Duodenal mucosa (tissue), 2 donors: ENCODE results near the gene RANBP1.

Experiments used
- H3K27ac ChIP-seq: one replicate; pipeline ENCODE4 v1.7.0; 2013; ENCODE audit warnings: low read depth, low read length
- H3K27me3 ChIP-seq, 2 donors: one replicate each; pipeline ENCODE4 v1.7.0; 2013; ENCODE audit warnings: low read length in 2 of 2, control low read depth in 1 of 2; ENCODE audit not compliant: insufficient read depth in 2 of 2, control insufficient read depth in 1 of 2
- H3K36me3 ChIP-seq, 2 donors: one replicate each; pipeline ENCODE4 v1.7.0; 2013; ENCODE audit warnings: low read length in 2 of 2, control low read depth in 1 of 2; ENCODE audit not compliant: insufficient read depth in 2 of 2, control insufficient read depth in 1 of 2
- H3K4me1 ChIP-seq, 2 donors: one replicate each; pipeline ENCODE4 v1.7.0; 2013; ENCODE audit warnings: low read length in 2 of 2, control low read depth in 1 of 2; ENCODE audit not compliant: insufficient read depth in 2 of 2, control insufficient read depth in 1 of 2
- H3K4me3 ChIP-seq, 2 donors: one replicate each; pipeline ENCODE4 v1.7.0; 2013; ENCODE audit warnings: low read length in 2 of 2, low read depth in 1 of 2
- H3K9ac ChIP-seq, 2 donors: one replicate each; pipeline ENCODE4 v1.7.0; 2013; ENCODE audit warnings: low read length in 2 of 2, low read depth in 1 of 2
- H3K9me3 ChIP-seq, 2 donors: one replicate each; pipeline ENCODE4 v1.7.0; 2013; ENCODE audit warnings: low read length in 2 of 2, control low read depth in 1 of 2; ENCODE audit not compliant: control insufficient read depth in 1 of 2

Gene RANBP1

GRCh38 chr22:20165421-20165820, 49.5 kb downstream of the RANBP1 start:
- Histone ChIP-seq H3K36me3 (no peaks in the 10 kb centered on the region), H3K27ac (no peak overlapping the region), H3K9ac (no peak overlapping the region), H3K4me3 (no peak overlapping the region), H3K27me3 (no peaks in the 10 kb centered on the region), H3K9me3 (no peaks in the 10 kb centered on the region), H3K4me1 (no peaks in the 10 kb centered on the region)

- Histone ChIP-seq H3K36me3 (no peaks in the 10 kb centered on the region), H3K9ac (no peak overlapping the region), H3K4me3 (no peak overlapping the region), H3K4me1 (no peaks in the 10 kb centered on the region), H3K27ac (no peak overlapping the region), H3K9me3 (no peaks in the 10 kb centered on the region), H3K27me3 (no peaks in the 10 kb centered on the region)
Measured at GRCh38 chr22:20165913-20166312, 50.0 kb downstream of the RANBP1 start.

DNA sequence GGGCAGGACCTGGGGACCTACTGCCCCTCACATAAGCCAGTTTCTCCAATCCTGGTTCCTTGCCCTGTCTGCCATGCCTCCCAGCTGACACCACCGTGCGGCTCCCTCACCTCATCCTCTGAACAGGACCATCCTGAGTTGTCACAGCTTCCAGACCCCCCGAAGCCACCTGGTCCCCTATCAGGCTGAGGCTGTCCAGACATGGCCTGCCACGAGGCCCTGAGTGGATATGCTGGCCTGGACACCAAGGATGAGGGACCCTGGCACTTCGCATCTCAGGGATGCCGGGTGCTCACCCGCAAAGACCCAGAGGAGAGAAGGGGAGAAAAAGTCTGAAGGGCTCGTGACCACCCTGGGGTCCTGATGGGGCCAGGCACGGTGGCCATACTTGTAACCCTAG, 50.8 kb downstream of the RANBP1 start:
- Histone ChIP-seq H3K9me3 (no peaks in the 10 kb centered on the region), H3K4me3 (no peak overlapping the region), H3K9ac (no peak overlapping the region), H3K27me3 (no peaks in the 10 kb centered on the region), H3K4me1 (no peaks in the 10 kb centered on the region), H3K27ac (no peak overlapping the region), H3K36me3 (no peaks in the 10 kb centered on the region)

DNA sequence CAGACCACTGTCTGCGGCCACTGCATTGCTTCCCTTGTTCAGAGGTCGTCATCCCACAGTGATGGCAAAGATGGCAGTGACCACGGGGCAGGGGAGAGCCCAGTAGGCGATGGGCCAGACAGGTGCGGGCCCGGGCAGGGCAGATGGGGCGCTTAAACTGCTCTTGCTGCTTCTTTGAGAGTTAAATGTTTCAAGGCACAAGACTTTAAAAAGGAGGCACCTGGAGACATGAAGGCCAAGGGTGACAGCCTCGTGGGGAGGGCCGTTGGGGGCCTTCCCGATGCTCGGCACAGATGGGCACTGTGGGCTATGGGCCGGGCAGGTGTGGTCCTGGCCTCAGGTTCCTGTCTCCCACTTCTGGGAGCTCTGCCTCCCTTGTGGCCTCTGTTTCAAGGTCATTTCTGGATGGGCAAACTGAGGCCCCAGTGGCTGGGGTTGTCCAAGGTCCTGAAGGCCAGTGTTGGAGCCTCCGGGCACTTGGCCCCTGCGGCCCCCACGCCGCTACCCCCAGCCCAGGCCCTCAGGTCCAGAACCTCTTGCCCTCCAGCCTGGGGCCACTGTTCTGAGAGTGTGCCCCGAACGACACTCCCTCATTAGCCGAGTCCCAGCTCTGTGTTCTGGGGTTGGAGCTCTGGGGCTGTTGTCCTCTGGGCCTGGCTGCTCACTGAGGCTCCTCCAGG, 51.9 kb downstream of the RANBP1 start:
- H3K9ac ChIP-seq: no peak overlapping the region
- no peaks in the 10 kb centered on the region for H3K9me3 ChIP-seq
- no peaks in the 10 kb centered on the region for H3K27me3 ChIP-seq
- H3K36me3 ChIP-seq: no peaks in the 10 kb centered on the region
- H3K4me1 ChIP-seq: no peaks in the 10 kb centered on the region
- no peak overlapping the region for H3K27ac ChIP-seq
- no peak overlapping the region for H3K4me3 ChIP-seq

DNA sequence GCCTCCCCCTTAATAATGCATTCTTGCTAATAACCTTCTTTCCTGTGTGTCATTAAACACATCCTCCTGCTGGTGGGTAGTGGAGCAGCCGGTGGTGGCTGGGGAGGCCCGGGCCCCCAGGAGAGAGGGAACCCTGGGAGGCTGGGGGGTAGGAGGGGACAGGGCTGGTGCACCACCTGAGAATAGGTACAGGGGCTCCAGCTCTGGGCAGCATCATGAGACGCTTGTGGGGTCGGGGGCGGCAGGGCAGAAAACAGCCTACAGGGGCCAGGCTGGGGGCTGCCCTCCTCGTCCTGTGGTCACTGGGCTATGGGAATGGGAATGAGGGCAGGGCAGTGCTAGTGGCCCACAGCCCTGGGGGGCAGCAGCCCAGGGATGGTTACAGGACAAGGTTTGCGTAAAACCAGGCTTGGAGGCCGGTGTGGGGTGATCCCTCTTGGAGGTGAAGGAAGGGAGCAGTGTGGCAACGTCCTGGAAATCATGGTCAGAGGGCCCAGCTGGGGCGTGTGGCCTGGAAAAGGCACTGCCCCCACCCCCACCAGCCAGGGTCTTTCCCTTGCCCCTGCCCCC, 53.4 kb downstream of the RANBP1 start:
- H3K4me1 ChIP-seq: no peaks in the 10 kb centered on the region
- H3K9me3 ChIP-seq: no peaks in the 10 kb centered on the region
- H3K27ac ChIP-seq: no peak overlapping the region
- no peaks in the 10 kb centered on the region for H3K36me3 ChIP-seq
- H3K9ac ChIP-seq: no peak overlapping the region
- no peak overlapping the region for H3K4me3 ChIP-seq
- no peaks in the 10 kb centered on the region for H3K27me3 ChIP-seq

DNA sequence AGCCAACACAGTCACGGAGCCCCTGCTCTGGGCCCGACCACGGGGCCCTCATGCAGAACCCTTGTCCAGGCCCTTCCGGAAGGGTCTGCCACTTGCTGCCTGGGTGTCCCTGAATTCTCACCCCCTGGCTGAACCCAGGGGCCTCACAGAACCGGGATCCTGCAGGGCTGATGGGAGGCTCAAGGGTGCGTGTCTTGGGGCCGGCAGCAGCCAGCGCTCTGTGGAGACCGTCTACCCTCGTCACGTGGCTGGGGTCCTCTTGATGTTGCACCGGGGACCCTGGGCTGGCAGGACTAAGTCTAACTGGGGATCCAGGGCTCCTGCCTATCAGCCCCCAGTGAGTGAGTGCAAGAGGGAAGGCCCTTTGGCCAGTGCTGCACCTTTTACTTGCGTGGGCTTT, 54.3 kb downstream of the RANBP1 start:
- H3K4me3 ChIP-seq: no peak overlapping the region
- no peaks in the 10 kb centered on the region for H3K27me3 ChIP-seq
- no peaks in the 10 kb centered on the region for H3K36me3 ChIP-seq
- no peaks in the 10 kb centered on the region for H3K9me3 ChIP-seq
- no peaks in the 10 kb centered on the region for H3K4me1 ChIP-seq
- no peak overlapping the region for H3K27ac ChIP-seq
- H3K9ac ChIP-seq: no peak overlapping the region

DNA sequence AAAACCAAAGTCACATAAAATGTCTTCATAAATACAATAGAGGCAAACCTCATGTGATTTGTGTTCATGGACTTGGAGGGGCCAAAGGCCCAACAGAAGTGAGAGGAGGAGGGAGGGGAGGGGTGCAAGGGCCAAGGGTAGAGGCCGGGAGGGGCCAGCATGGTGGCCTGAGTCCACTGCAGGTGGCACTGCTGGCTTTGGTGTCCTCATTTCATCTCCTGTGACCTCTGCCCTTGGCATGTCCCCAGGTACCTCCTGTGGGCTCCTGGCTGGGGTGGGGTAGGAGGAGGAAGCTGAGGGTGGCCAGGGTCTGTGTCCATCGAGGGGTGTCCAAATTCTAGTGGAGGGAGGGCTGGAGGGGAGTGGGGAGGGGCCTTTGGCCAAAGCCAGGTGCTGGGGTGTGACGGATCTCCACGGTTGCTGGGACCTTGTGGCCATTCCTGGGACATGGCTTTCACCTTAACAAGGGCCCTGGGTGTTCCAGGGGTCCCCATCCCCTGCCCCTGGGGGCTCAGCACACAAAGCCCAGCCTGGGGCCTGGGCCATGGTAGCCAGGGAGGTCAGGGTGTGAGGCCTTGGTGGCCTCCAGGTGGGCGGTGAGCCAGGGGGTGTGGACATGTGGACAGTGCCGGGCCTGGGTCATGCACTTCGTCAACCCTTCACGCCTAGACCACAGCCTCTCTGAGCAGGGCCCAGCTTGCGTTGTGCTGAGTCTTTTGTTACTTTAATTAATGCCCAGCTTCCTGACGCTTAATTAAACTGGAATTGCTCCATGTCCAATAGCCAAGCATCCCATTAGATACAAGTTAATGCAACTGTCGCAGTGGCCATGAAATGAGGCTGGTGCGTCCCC, 55.6 kb downstream of the RANBP1 start:
- H3K9ac ChIP-seq: no peak overlapping the region

DNA sequence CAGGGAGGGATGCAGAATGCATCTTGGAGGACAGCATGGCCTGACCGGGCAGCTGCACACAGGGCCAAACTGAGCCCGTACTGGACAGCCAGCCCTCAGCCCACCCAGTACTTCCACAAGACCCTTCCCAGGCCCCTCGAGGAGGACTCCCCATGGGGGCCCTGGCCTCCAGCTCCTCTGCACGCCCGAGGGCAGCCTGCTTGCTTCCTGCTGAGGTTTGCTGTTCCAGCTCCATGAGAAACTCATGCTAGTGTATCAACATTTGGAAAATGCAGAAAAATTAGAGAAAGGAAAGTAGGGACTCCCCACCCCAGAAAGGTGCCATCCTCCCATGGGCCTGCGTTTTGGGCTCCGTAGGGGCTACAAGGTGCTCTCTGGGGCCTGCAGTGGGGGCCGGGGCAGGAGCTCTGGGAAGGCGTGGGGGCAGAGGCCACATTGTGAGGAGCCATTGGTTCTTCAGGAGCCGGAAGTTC, 56.3 kb downstream of the RANBP1 start:
- Histone ChIP-seq H3K9ac (no peak overlapping the region), H3K4me3 (no peak overlapping the region), H3K9me3 (no peaks in the 10 kb centered on the region), H3K36me3 (no peaks in the 10 kb centered on the region), H3K4me1 (peaks cover 0 to 8% of the 10 kb centered on the region in 2 donors), H3K27ac (no peak overlapping the region), H3K27me3 (no peaks in the 10 kb centered on the region)

More for the DNA sequence above, 55.6 kb downstream of the RANBP1 start:
- H3K36me3 ChIP-seq: no peaks in the 10 kb centered on the region
- H3K27me3 ChIP-seq: no peaks in the 10 kb centered on the region
- H3K4me3 ChIP-seq: no peak overlapping the region
- H3K9me3 ChIP-seq: no peaks in the 10 kb centered on the region
- no peak overlapping the region for H3K27ac ChIP-seq
- peaks cover 0 to under 1% of the 10 kb centered on the region in 2 donors for H3K4me1 ChIP-seq

GRCh38 chr22:20173246-20173645, 57.3 kb downstream of the RANBP1 start:
- Histone ChIP-seq H3K4me1 (peaks cover 0 to 9% of the 10 kb centered on the region in 2 donors), H3K27me3 (no peaks in the 10 kb centered on the region), H3K9ac (no peak overlapping the region), H3K4me3 (no peak overlapping the region), H3K27ac (no peak overlapping the region), H3K36me3 (no peaks in the 10 kb centered on the region), H3K9me3 (no peaks in the 10 kb centered on the region)

DNA sequence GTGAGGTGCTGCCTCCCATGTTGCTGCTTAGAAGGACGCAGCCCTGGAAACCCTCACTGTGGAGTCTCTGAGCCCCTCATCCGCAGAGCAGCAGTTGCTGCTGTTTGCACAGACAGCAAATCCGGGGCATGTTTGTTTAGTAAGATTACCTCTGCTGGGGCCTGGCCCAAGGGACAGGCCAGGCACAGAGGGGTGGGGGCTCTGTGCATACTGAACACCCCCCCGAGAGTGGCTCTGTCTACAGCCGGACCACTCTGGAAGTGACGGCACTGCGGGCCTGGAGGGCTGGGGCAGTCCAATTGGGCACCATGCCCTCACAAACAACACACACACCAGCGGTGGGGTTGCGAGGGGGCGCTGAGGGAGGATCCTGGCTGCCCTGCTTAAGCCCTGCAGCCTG, 57.9 kb downstream of the RANBP1 start:
- Histone ChIP-seq H3K4me3 (no peak overlapping the region), H3K36me3 (no peaks in the 10 kb centered on the region), H3K4me1 (peaks cover 0 to 9% of the 10 kb centered on the region in 2 donors), H3K27me3 (no peaks in the 10 kb centered on the region), H3K9me3 (no peaks in the 10 kb centered on the region), H3K27ac (no peak overlapping the region), H3K9ac (no peak overlapping the region)
